EH (cell line): ENCODE measurements around the gene GTF2H4.
"Not testable (repeated sequence)": the region's sequence is repeated elsewhere in the genome, so short reads cannot be mapped to it uniquely, and the experiment has no call there.

ENCODE experiments used
- DNase-seq: peaks from one replicate; pipeline ENCODE4 v3.0.0-alpha.2; 2015; ENCODE audit warnings: low read depth

The GTF2H4 gene

DNA sequence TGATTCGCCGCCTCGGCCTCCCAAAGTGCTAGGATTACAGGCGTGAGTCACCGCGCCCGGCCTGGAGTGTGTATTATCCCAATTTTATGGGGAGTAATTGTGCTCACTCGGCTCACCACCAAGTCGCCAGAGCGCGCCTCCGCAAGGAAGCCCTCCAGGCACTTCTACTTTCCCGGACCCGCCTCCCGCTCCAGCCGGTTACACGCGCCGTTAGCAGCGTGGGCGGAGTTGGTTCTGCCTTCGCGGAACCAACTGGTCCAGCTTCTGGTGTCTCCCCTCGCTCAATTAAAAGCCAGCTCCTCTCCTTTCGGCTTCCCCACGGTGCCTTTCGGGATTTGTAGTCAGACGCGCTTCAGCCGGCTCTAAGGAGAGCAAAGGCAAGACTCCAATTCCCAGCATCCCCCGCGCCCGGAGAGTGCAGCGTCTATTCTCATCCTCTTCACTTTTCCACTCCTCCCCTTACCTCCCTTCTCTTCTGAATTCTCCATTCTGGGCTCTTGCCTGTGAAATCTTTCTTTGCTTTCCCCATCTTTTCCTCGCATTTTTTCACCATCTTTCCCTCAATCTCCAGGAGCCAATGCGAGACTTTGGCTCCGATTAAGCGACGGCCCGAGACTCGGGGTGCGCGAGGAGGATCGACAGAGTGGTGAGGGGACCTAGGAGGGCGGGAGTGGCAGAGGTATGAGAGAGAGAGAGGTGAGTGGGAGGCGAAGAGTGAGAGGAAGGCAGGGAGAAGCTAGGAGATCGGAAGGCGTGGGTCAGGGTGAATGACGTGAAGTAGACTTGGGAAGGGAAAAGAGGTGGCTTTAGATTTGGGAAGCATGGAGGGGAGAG, at the start of gene GTF2H4:
TSS of gene GTF2H4 (plus strand) at position 450 of the 834 bp plus-strand sequence.
- peak; percentile 100 for DNase-seq

DNA sequence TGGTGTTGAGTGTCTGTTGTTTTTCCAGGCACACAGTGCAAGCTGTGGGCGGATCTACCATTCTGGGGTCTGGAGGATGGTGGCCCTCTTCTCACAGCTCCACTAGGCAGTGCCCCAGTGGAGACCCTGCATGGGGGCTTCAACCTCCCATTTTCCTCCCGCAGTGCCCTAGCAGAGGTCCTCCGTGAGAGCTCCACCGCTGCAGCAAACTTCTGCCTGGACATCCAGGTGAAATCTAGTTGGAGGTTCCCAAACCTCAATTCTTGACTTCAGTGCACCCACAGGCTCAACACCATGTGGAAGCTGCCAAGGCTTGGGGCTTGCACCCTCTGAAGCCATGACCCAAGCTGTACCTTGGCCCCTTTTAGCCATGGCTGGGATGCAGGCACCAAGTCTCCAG, 48.3 kb upstream of the GTF2H4 start:
- not testable (repeated sequence) for DNase-seq

DNA sequence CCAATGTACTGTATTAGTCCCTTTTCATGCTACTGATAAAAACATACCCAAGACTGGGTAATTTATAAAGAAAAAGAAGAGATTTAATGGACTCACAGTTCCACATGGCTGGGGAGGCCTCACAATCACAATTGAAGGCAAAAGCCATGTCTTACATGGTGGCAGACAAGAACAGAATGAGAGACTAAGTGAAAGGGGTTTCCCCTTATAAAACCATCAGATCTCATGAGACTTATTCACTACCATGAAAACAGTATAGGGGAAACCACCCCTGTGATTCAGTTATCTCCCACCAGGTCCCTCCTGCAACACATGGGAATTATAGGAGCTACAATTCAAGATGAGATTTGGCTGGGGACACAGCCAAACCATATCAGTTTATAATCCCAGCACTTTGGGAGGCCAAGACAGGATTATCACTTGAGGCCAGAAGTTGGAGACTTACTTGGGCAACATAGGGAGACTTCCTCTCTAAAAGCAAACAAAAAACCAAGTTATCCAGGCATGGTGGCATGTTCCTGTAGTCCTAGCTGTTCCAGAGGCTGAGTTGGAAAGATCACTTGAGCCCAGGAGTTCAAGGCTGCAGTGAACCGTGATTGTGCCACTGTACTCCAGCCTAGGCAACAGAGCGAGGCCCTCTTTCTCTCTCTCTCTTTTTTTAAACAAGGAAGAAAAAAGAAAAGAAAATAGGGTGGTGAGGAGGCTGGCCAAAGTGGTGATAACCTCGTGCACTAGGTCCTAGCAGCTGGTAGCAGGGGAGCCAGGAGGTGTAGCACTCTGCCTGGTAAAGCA, 46.6 kb upstream of the GTF2H4 start:
- DNase-seq = no peak

DNA sequence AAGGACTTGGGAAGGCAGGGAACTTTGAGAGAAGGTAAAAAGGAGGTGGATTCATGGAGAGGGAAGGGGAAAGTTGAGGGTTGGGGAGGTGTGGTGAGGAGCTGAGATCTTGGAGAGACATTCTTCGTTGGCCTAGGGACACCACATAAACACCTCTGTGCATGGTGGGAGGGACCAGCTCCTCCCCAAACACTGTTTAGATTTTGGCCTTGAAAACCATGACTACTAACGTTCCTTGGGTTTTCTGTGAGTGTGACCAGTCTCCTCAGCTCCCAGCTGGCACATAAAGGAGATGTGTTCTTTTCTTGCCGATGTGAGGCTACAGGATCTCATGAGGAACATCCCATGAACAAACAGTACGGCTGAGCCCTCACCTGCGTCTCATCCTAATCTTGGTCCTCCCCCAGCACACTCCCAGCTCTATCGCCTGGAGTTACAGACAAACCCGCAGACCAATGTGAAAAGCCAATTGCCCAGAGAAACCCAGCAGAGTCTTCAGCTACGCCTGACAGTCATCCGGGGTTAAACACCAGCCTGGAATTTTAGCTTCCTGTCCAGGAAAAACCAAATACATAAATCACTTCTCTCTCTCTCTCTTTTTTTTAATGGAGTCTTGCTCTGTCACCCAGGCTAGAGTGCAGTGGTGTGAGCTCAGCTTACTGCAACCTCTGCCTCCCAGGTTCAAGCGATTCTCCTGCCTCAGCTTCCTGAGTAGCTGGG, 45.7 kb upstream of the GTF2H4 start:
- peak; percentile 57 for DNase-seq

DNA sequence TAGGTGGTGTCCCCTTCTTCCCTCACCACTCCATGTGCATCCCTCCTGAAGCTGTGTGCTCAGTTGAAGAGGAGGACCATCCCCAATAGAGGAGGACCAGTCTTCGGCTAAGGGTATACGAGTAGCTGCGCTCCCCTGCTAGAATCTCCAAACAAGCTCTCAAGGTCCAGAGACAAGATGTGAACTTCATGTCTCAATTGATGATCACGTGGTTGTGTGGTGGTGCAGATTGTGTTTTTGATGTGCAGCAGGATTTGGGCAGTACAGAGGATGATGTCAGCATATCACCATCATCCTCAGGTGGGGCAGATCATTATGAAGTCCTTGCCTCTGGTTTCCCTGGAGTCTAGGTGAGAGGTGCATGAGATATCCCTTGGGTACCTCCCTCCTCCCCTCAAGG, 43.7 kb upstream of the GTF2H4 start:
- no peak for DNase-seq

DNA sequence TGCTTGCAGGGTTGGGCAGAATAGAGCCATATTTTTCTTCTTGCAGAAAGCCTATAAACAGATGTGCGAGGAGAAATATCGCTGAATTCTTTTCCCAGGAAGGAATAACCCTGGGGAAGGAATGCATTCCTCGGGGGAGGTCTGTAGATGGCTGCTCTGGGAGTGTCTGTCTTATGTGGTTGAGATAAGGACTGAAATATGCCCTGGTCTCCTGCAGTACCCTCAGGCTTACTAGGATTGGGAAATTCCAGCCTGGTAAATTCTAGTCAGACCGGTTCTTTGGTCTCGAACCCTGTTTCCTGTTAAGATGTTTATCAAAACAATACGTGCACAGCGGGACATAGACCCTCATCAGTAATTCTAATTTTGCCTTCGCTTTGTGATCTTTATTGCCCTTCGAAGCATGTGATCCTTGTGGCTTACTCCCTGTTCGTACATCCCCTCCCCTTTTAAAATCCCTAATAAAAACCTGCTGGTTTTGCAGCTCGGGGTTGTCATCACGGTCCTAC, 38.7 kb upstream of the GTF2H4 start:
- DNase-seq = not testable (repeated sequence)

DNA sequence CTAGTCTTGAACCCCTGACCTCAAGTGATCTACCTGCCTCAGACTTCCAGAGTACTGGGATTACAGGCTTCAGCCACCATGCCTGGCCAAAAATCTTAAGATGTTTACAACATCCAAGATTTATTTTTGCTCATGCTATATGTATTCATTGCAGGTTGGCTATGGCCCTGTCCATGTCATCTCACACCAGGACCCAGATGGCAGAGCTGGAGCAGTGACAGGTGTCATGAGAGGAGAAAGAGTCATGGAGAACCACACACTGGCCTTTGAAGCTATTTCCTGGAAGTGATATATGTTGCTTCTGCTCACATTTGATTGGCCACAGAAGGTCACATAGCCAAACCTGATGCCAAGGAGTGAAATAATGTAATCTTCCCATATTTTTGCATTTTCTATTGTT, 37.5 kb upstream of the GTF2H4 start:
- no peak for DNase-seq

DNA sequence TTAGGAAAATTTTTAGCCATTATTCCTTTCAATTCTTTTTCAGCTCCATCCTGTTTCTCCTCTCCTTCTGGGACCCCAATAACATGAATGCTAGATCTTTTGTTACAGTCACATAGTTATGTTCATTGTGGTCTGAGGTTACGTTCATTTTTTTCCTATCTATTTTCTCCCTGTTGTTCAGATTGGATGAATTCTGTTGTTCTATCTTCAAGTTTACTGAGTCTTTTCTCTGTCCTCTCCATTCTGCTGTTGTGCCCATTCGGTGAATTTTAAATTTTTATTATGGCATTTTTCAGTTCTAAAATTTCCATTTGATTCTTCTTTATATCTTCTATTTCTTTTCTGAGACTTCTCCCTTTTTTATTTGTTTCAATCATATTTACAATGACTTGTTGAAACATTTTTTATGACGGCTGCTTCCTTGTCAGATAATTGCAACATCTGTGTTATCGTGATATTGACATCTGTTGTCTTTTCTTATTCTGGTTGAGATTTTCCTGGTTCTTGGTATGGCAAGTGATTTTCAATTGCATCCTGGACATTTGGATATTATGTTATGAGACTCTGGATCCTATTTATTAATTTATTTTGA, 36.3 kb upstream of the GTF2H4 start:
- no peak for DNase-seq

DNA sequence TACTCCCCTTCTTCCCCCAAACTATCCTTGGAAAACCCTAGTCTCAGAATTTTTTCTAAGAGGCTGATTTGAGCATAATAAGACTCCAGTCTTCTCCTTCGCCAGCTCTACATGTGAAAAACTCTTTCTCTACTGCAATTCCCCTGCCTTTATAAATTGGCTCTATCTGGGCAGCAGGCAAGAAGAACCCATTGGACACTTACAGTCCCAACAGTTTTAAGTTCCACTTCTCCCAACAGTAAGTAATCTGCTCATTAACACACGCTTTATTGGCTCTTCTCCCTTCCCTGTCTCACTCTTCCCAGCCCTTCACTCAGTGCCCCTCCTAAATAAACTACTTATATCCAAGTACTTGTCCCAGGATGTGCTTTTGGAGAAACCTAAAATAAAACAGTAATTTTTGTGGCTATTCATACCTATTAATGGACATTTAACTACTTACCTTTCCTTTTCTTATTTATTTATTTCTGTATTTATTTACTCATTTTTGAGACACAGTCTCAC, 34.8 kb upstream of the GTF2H4 start:
- no peak for DNase-seq

DNA sequence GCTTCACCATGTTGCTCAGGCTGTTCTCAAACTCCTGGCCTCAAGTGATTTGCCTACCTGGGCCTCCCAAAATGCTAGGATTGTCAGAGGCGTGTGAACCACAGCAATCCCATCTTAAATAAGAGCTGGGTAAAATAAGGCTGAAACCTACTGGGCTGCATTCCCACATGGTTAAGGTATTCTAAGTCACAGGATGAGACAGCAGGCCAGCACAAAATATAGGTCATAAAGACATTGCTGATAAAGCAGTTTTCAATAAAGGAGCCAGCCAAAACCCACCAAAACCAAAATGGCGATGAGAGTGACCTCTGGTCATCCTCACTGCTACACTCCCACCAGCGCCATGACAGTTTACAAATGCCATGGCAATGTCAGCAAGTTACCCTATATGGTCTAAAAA, 34.2 kb upstream of the GTF2H4 start:
- not testable (repeated sequence) for DNase-seq

DNA sequence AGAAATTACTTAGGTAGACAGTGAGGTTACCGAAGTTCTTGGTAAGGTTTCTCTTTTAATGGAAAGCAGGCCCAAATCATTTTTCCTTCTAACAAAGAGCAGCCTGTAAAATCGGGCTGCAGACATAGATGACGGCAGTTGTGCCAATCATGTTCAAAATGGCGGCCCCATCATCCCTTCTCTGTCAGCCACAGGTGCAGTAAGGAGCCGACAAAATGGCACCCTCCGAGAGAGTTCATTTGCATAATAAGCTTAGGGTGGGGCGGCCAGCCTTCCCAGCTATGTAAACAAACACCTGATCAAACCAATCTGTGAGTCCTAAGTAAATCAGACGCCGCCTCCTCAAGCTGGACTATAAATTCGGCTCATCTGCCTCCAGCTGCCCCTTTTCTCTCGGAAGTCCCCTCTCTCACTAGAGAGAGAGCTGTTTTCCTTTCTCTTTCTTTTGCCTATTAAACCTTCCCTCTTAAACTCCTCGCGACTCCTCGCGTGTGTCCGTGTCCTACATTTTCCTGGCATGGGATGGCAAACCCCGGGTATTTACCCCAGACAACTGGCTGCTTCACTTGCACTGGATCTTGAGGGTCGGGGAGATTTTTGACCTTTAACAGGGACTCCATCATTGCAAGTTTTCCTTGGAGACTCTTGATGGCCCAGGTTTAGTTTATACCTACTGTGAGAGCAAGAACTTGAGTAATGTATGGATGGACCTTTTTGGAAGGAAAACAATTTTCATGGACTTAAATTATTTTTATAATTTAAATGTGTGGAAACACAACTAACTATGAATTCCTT, 32.6 kb upstream of the GTF2H4 start:
- no peak for DNase-seq

DNA sequence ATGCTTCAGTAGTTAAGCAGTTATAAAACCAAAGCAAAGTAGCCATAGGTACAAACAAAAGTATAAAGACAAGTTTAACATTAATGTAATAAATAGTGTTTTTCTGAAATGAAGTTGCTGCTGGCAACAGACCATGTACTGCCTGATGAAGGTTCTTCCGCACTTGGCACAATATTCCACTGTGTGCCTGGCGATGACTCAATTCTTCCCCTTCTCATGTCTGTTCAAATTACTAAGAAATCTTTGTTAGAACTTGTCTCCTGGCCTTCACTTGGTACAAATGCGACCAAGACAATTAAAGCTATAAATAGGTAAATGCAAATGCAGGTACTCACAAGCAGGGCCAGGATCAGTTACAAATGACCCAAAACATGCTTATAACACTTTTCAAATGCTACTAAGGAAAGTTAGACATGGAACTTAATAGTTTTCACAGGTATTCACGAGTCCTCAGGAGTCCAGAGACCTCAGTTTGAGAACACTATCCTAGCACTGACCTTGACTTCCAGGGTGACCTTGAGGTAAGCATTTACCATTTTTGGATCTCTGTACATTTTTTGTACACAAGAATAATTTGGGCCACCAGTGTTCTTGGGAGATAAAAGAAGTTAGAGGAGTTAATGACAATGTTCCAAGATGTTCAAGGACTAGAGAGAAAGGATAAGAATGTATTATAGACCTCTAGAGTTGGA, 31.8 kb upstream of the GTF2H4 start:
- peak; percentile 7 for DNase-seq

DNA sequence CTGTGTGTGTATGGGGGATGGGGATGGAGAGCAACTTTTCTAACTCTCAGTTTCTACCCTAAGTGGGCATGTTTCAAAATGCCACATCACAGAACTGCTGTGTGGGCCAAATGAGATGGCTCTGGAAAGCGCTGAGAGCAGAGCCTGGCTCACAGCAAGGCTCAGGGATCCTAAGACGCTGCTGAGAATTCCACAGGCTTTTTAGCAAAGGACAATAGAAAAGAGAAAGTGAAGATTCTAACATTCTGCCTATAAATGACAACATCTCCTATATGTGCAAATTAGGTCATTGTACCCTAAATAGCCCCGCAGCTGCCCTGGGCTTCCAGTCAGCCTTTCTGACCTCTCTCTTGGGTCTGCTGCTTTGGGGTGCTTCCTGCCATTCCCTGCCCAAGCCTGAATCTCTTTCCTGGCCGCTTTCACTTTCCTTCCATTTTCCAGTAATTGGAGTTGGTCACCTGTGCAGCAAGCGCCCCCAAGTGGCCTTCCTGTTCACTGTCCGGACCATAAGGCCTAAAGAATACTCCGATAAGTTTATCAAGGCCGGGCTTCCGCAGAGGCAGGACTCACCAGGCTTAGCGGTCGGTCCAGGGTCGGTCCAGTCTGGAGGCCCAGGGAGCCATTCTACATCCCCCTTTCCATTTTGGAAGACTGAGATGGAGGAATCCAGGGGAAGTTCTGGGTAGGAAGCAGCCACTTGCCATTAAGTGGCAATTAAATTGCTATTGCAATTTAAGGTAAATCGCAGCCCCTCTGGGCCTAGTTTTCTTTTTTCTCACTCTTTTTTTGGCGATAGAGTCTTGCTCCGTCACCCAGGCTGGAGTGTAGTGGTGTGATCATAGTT, 30.4 kb upstream of the GTF2H4 start:
- peak; percentile 91 for DNase-seq

DNA sequence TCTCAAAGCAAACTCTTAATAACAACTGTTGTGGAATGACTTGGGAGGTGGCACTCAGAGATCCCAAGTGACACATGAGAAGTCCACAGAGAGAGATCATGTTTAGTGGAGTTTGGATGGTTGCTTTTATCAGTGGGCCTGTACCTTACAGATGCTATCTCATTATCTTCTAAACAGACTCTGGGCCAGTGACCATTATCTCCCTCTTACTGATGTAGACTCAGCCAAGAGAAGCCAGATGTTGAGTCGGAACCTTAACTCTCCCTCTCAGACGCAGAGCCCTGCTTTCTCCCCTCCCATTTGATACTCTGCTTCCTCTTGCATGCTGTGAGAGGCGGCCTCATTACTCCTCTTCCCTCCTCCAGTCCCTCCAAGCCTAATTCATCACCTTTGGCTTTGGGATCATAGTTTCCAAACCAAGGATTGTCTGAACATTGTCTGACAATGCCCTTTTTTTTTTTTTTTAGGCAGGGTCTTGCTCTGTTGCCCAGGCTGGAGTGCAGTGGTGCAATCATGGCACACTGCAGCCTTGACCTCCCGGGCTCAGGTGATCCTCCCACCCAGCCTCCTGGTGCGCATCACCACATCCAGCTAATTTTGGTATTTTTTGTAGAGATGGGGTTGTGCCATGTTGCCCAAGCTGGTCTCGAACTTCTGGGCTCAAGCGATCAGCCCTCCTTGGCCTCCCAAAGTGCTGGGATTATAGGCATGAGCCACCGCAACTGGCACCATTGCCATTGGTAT, 28.2 kb upstream of the GTF2H4 start:
- no peak for DNase-seq

DNA sequence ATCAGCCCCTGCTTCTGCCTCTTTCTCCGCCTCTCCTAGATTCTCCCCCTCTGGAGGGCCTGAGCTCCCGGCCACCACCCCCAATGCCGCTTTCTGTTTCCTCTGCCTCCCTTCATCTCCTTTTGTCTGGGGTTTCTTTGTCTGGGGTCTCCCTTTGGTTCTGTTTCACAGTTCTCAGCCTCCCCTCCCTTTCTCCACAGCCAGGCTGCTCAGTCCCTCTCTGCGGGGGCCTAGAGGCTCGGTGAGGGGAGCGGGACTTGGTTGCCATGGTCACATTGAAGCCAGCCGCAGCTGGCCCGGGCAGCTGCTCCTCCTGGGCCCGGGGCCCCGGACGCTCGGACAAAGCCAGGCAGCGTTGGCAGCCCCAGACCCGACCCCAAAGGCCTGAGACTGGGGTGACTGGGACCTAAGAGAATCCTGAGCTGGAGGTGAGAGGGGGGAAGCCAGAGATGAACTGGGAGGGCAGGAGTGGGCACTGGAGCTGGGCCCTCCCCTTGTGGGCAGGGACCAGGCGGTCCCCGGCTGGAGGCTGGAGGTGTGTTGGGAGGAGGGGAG, 27.2 kb upstream of the GTF2H4 start:
- no peak for DNase-seq

DNA sequence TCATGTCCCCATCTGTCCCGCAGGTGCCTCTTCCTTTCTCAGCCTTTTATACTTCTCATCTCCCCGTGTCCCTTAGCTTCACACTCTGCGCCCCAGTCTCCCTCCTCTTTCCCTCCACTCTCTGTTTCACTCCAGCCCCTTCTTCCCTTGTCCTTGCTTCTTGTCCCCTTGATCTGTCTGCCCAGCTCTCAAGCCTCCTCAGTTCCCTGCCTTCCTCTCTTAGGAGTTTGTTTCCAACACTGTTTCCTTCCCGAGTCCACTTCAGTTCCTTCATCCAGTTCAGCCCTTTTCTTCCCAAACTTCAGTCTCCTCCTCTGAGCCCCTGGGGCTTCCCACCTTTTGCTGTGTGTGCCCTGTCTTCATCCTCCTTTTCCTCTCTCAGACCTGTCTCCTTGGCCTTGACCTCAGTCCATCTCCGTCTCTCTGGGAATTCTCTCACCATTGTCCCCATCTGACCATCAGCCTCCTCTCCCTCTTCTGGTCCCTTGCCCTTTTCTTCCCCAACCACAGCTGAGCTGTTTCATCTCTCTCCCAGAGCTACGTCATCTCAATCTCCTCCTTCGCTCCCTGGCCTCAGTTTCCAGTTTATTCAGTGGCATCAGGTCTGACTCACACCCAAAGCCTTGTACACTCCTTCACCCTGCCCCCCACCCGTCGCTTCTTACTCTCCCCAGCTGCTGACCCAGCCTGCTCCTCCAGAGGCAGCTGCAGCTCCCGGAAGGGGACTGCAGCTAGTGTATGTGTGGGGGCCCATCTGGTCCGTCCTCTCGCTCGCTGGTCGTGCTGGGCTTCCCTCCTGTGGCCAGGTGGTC, 26.4 kb upstream of the GTF2H4 start:
- peak; percentile 43 for DNase-seq

DNA sequence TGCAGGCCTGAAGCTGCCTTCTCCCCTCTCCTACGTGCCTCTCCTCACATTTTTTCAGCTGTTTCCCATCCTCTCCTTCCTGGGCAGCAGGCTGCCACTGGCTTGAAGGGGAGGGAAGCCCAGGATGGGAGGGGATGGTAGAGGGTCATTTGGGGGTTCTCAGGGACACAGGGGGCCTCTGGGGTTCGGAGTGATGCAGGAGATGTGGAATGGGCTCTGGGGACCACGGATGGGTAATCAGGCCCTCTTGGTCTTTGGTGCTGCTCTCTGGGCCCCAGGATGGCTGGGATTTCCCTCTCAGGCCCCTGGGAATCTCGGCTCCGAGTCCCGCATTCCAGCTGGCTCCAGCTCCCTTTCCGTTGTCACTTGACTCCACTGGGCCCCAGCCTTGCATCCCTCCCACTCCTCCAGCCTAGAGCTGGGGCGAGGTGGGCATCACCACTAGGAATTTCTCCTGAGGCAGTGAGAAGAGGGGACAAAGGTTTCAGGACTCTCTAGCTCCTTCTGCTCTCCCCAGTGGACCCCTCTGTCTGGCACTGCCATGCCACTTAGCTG, 25.7 kb upstream of the GTF2H4 start:
- DNase-seq = peak; percentile 24
